CD4-positive, alpha-beta memory T cell (primary cell): ENCODE results near the gene SPG21. TPM values are rescaled to one million over a fixed set of nuclear protein-coding genes. Genes with fewer than 3 reads are reported as not detected.

ENCODE experiments used
- CTCF ChIA-PET: fragments of 350-600 bp; sonication (Branson Sonifier 250); formaldehyde crosslinking; loops from one replicate; lab custom pipeline; 2021; ENCODE audit warnings: inconsistent platforms; ENCODE audit not compliant: partially characterized antibody; lab: Charles Lee
- POLR2A ChIA-PET: fragments of 350-600 bp; sonication (Branson Sonifier 250); formaldehyde crosslinking; loops from one replicate; lab custom pipeline; 2021; ENCODE audit not compliant: partially characterized antibody; lab: Charles Lee
- DNase-seq, 5 donors: peaks; one replicate each; pipeline versions ENCODE4 v3.0.0 to v3.0.0-alpha.2; 2020 to 2022; ENCODE audit warnings: mixed read lengths in 1 of 5
- H3K27ac ChIP-seq: one replicate; pipeline ENCODE4 v1.7.0; 2013; ENCODE audit warnings: low read depth, low read length
- H3K27me3 ChIP-seq: 2 replicates; pipeline ENCODE4 v1.7.0; 2013; ENCODE audit warnings: mild to moderate bottlenecking, low read length, moderate library complexity; ENCODE audit not compliant: insufficient read depth
- H3K36me3 ChIP-seq: 2 replicates; pipeline ENCODE4 v1.7.0; 2013; ENCODE audit warnings: mild to moderate bottlenecking, low read length, moderate library complexity; ENCODE audit not compliant: insufficient read depth
- H3K4me1 ChIP-seq: 2 replicates; pipeline ENCODE4 v1.7.0; 2013; ENCODE audit warnings: mild to moderate bottlenecking, low read length, moderate library complexity; ENCODE audit not compliant: insufficient read depth
- H3K4me3 ChIP-seq, 2 donors: one replicate each; pipeline ENCODE4 v1.7.0; 2013; ENCODE audit warnings: low read length in 2 of 2, mild to moderate bottlenecking in 1 of 2
- H3K9me3 ChIP-seq, 2 donors: one replicate each; pipeline ENCODE4 v1.7.0; 2013; ENCODE audit warnings: low read length in 2 of 2, control low read depth in 1 of 2; ENCODE audit not compliant: control insufficient read depth in 1 of 2
- H3K27ac Mint-ChIP-seq, 7 donors: one replicate each; pipeline ENCODE4 v1.8.0; 2020 to 2021; ENCODE audit warnings: mixed read lengths in 7 of 7, mild to moderate bottlenecking in 6 of 7, inconsistent platforms in 3 of 7, moderate library complexity in 3 of 7
- H3K27me3 Mint-ChIP-seq, 2 donors: one replicate each; pipeline ENCODE4 v1.8.0; 2020 to 2021; ENCODE audit warnings: mixed read lengths in 2 of 2
- H3K36me3 Mint-ChIP-seq, 2 donors: one replicate each; pipeline ENCODE4 v1.8.0; 2020 to 2021; ENCODE audit warnings: mixed read lengths in 2 of 2, inconsistent platforms in 1 of 2, mild to moderate bottlenecking in 1 of 2
- H3K4me1 Mint-ChIP-seq, 4 donors: one replicate each; pipeline ENCODE4 v1.8.0; 2020 to 2021; ENCODE audit warnings: mixed read lengths in 4 of 4, mild to moderate bottlenecking in 1 of 4
- H3K4me3 Mint-ChIP-seq, 8 donors: one replicate each; pipeline ENCODE4 v1.8.0; 2020 to 2021; ENCODE audit warnings: mixed read lengths in 8 of 8, mild to moderate bottlenecking in 7 of 8, moderate library complexity in 6 of 8, inconsistent platforms in 3 of 8
- H3K9me3 Mint-ChIP-seq, 8 donors: one replicate each; pipeline ENCODE4 v1.8.0; 2020 to 2021; ENCODE audit warnings: mixed read lengths in 8 of 8, mild to moderate bottlenecking in 5 of 8, inconsistent platforms in 3 of 8, moderate library complexity in 1 of 8
- intact Hi-C: fragments of 100-400 bp; cut with micrococcal nuclease; formaldehyde crosslinking; loops from one replicate; pipeline ENCODE4 v1.15.1; 2023
- polyA plus RNA-seq, 2 donors: library from polyadenylated mRNA; unstranded; fragments of 300-500 nt; fragmentation: Illumina TruSeq; gene quantifications; one replicate each; pipeline ENCODE4 v1.2.3, GENCODE V29; 2021
- total RNA-seq, 2 experiments: library from RNA; stranded (reverse); gene quantifications; one replicate each; pipeline ENCODE4 v1.2.3, GENCODE V29; 2021

The SPG21 gene
- total and polyA plus RNA-seq, 4 experiments from 2014 or later, result 57.2 to 179 (median 94.7) TPM

- H3K36me3 Mint-ChIP-seq, result peaks cover 22 to 43% of the 10 kb centered on the region in 2 donors
- POLR2A ChIA-PET, result no interaction called here
These were observed 7.8 kb downstream of the SPG21 start for GRCh38 chr15:64981812-64982431.

GRCh38 chr15:64979252-64979710 is 10.4 kb downstream of the SPG21 start:
- Mint-ChIP-seq H3K36me3 (peaks cover 26 to 50% of the 10 kb centered on the region in 2 donors), H3K27me3 (no peaks in the 10 kb centered on the region), H3K4me3 (no peak overlapping the region), H3K9me3 (no peaks in the 10 kb centered on the region), H3K4me1 (peaks cover 2 to 7% (median 4%) of the 10 kb centered on the region in 4 donors), H3K27ac (peak overlapping the region in 2 of 7 donors; percentile 19 to 83)
- DNase-seq, result no peak
- ChIA-PET CTCF (no interaction called here), POLR2A (no interaction called here)
- no peaks in the 10 kb centered on the region for H3K9me3 ChIP-seq
- peaks cover 33% of the 10 kb centered on the region for H3K36me3 ChIP-seq
- H3K27me3 ChIP-seq, result no peaks in the 10 kb centered on the region
- intact Hi-C loops, result no loop called here
- H3K4me1 ChIP-seq, result peaks cover 3% of the 10 kb centered on the region
- no peak overlapping the region for H3K4me3 ChIP-seq
- H3K27ac ChIP-seq, result no peak overlapping the region

More at GRCh38 chr15:64981812-64982431, 7.8 kb downstream of the SPG21 start:
- intact Hi-C loops, result no loop called here
- H3K9me3 ChIP-seq, result no peaks in the 10 kb centered on the region
- Mint-ChIP-seq H3K4me3 (no peak overlapping the region), H3K27ac (peak overlapping the region in 1 of 7 donors; percentile 66), H3K9me3 (no peaks in the 10 kb centered on the region), H3K27me3 (no peaks in the 10 kb centered on the region), H3K4me1 (peaks cover 11 to 27% (median 16%) of the 10 kb centered on the region in 4 donors)
- CTCF ChIA-PET, result interaction anchor here (1.0 kb wide), 1 partner anchor 24 kb away, joined by 4 read pairs; no protein-coding TSS in a partner anchor
- H3K27me3 ChIP-seq, result no peaks in the 10 kb centered on the region
- H3K4me1 ChIP-seq, result peaks cover 14% of the 10 kb centered on the region
- DNase-seq, result no peak
- H3K36me3 ChIP-seq, result peaks cover 16% of the 10 kb centered on the region
- no peak overlapping the region for H3K27ac ChIP-seq
- H3K4me3 ChIP-seq, result no peak overlapping the region

- H3K36me3 Mint-ChIP-seq, result peaks cover 35 to 58% of the 10 kb centered on the region in 2 donors
- H3K9me3 Mint-ChIP-seq, result no peaks in the 10 kb centered on the region
- no peaks in the 10 kb centered on the region for H3K27me3 Mint-ChIP-seq
- ChIA-PET POLR2A (no interaction called here), CTCF (interaction anchor here (0.6 to 0.7 kb wide), 2 partner anchors 118 to 881 kb away, joined by 3 read pairs; no protein-coding TSS in a partner anchor)
- no peak for DNase-seq
- H3K4me1 ChIP-seq, result no peaks in the 10 kb centered on the region
- no peak overlapping the region for H3K4me3 ChIP-seq
- H3K9me3 ChIP-seq, result no peaks in the 10 kb centered on the region
- H3K27ac Mint-ChIP-seq, result peak overlapping the region in 1 of 7 donors; percentile 24
- H3K27me3 ChIP-seq, result no peaks in the 10 kb centered on the region
- no peak overlapping the region for H3K4me3 Mint-ChIP-seq
- no peak overlapping the region for H3K27ac ChIP-seq
- H3K36me3 ChIP-seq, result peaks cover 47% of the 10 kb centered on the region
- no peaks in the 10 kb centered on the region for H3K4me1 Mint-ChIP-seq
- intact Hi-C loops, result no loop called here
These were observed 14.3 kb downstream of the SPG21 start for GRCh38 chr15:64975390-64975789.

- Mint-ChIP-seq H3K4me1 (no peaks in the 10 kb centered on the region), H3K27me3 (no peaks in the 10 kb centered on the region), H3K27ac (no peak overlapping the region), H3K36me3 (peaks cover 34 to 50% of the 10 kb centered on the region in 2 donors), H3K9me3 (no peaks in the 10 kb centered on the region), H3K4me3 (no peak overlapping the region)
- CTCF ChIA-PET, result interaction anchor here (0.6 kb wide), 1 partner anchor 15 kb away, joined by 3 read pairs; no protein-coding TSS in a partner anchor
- Histone ChIP-seq H3K27me3 (no peaks in the 10 kb centered on the region), H3K9me3 (no peaks in the 10 kb centered on the region), H3K4me3 (no peak overlapping the region), H3K27ac (no peak overlapping the region), H3K4me1 (no peaks in the 10 kb centered on the region), H3K36me3 (peaks cover 49% of the 10 kb centered on the region)
- POLR2A ChIA-PET, result interaction anchor here (1.7 kb wide), 1 partner anchor 19 kb away, joined by 3 read pairs; the partner anchor contains the start of gene SPG21
- intact Hi-C loops, result no loop called here
- DNase-seq, result no peak
These were observed 19.0 kb downstream of the SPG21 start for GRCh38 chr15:64970698-64971097.

GRCh38 chr15:64969401-64969800 is 20.3 kb downstream of the SPG21 start:
- intact Hi-C loops, result no loop called here
- H3K9me3 ChIP-seq, result no peaks in the 10 kb centered on the region
- no peaks in the 10 kb centered on the region for H3K4me1 ChIP-seq
- H3K27ac ChIP-seq, result no peak overlapping the region
- H3K4me3 ChIP-seq, result no peak overlapping the region
- POLR2A ChIA-PET, result no interaction called here
- H3K27ac Mint-ChIP-seq, result no peak overlapping the region
- H3K36me3 ChIP-seq, result peaks cover 49% of the 10 kb centered on the region
- H3K36me3 Mint-ChIP-seq, result peaks cover 36 to 55% of the 10 kb centered on the region in 2 donors
- H3K9me3 Mint-ChIP-seq, result no peaks in the 10 kb centered on the region
- no peak overlapping the region for H3K4me3 Mint-ChIP-seq
- DNase-seq, result no peak
- no peaks in the 10 kb centered on the region for H3K27me3 ChIP-seq
- H3K27me3 Mint-ChIP-seq, result no peaks in the 10 kb centered on the region
- no peaks in the 10 kb centered on the region for H3K4me1 Mint-ChIP-seq
- CTCF ChIA-PET, result no interaction called here

- Mint-ChIP-seq H3K27ac (peak overlapping the region in 1 of 7 donors; percentile 50), H3K4me1 (no peaks in the 10 kb centered on the region), H3K9me3 (peaks cover 0 to 2% (median 0%) of the 10 kb centered on the region in 8 donors), H3K36me3 (peaks cover 62 to 74% of the 10 kb centered on the region in 2 donors), H3K27me3 (no peaks in the 10 kb centered on the region), H3K4me3 (no peak overlapping the region)
- no peaks in the 10 kb centered on the region for H3K4me1 ChIP-seq
- H3K4me3 ChIP-seq, result no peak overlapping the region
- intact Hi-C loops, result no loop called here
- H3K36me3 ChIP-seq, result peaks cover 47% of the 10 kb centered on the region
- ChIA-PET POLR2A (no interaction called here), CTCF (no interaction called here)
- H3K9me3 ChIP-seq, result no peaks in the 10 kb centered on the region
- no peak overlapping the region for H3K27ac ChIP-seq
- H3K27me3 ChIP-seq, result no peaks in the 10 kb centered on the region
- DNase-seq, result no peak
These were observed 28.7 kb downstream of the SPG21 start for GRCh38 chr15:64961013-64961412.

GRCh38 chr15:64960153-64960552 is 29.6 kb downstream of the SPG21 start:
- no peaks in the 10 kb centered on the region for H3K27me3 Mint-ChIP-seq
- no peak overlapping the region for H3K27ac ChIP-seq
- no peaks in the 10 kb centered on the region for H3K4me1 Mint-ChIP-seq
- H3K36me3 Mint-ChIP-seq, result peaks cover 63 to 77% of the 10 kb centered on the region in 2 donors
- intact Hi-C loops, result no loop called here
- ChIA-PET CTCF (no interaction called here), POLR2A (no interaction called here)
- no peak overlapping the region for H3K4me3 Mint-ChIP-seq
- H3K4me1 ChIP-seq, result no peaks in the 10 kb centered on the region
- H3K36me3 ChIP-seq, result peaks cover 49% of the 10 kb centered on the region
- H3K27me3 ChIP-seq, result no peaks in the 10 kb centered on the region
- DNase-seq, result no peak
- peaks cover 0 to 2% (median 0%) of the 10 kb centered on the region in 8 donors for H3K9me3 Mint-ChIP-seq
- no peaks in the 10 kb centered on the region for H3K9me3 ChIP-seq
- H3K4me3 ChIP-seq, result no peak overlapping the region
- H3K27ac Mint-ChIP-seq, result peak overlapping the region in 2 of 7 donors; percentile 10 to 37
